ENCODE measurements around the gene FAM240B.

Gene FAM240B

DNA sequence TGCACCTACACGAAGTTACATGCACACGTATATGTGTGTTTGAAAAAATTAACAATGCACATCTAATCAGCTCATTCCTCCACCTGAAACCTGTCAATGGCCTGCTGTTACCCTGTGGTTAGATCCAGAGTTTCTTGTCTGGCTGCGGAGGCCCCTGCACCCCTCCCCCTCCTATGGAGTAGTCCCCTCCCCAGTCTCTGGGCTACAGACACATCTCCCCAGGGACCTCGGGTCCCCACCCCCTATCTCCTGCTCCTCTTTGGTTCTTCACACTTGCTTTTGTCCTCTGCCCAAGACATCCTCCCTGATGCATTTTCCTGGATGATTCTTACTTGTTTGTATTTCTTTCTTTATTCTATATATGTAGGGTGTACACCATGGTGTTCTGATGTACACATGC is 27.2 kb downstream of the FAM240B start:
- TF ChIP-seq, protein P1, sequence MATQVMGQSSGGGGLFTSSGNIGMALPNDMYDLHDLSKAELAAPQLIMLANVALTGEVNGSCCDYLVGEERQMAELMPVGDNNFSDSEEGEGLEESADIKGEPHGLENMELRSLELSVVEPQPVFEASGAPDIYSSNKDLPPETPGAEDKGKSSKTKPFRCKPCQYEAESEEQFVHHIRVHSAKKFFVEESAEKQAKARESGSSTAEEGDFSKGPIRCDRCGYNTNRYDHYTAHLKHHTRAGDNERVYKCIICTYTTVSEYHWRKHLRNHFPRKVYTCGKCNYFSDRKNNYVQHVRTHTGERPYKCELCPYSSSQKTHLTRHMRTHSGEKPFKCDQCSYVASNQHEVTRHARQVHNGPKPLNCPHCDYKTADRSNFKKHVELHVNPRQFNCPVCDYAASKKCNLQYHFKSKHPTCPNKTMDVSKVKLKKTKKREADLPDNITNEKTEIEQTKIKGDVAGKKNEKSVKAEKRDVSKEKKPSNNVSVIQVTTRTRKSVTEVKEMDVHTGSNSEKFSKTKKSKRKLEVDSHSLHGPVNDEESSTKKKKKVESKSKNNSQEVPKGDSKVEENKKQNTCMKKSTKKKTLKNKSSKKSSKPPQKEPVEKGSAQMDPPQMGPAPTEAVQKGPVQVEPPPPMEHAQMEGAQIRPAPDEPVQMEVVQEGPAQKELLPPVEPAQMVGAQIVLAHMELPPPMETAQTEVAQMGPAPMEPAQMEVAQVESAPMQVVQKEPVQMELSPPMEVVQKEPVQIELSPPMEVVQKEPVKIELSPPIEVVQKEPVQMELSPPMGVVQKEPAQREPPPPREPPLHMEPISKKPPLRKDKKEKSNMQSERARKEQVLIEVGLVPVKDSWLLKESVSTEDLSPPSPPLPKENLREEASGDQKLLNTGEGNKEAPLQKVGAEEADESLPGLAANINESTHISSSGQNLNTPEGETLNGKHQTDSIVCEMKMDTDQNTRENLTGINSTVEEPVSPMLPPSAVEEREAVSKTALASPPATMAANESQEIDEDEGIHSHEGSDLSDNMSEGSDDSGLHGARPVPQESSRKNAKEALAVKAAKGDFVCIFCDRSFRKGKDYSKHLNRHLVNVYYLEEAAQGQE (IDR thresholded peaks at IDR 0.05; ENCODE audit: insufficient read depth in 1 of 2, low read depth in 2 of 2, low read length in 2 of 2): no peak
- TF ChIP-seq TAF1 (IDR thresholded peaks at IDR 0.05; ENCODE audit: borderline replicate concordance, insufficient read depth, low read length) (no peak), SIN3A (IDR thresholded peaks at IDR 0.05; ENCODE audit: borderline replicate concordance, insufficient read depth, low read length) (no peak), FOXP2 (optimal IDR thresholded peaks at IDR 0.05; ENCODE audit: borderline replicate concordance, extremely low read depth, extremely low read length, insufficient read depth) (no peak), POLR2AphosphoS5 (IDR thresholded peaks at IDR 0.05; ENCODE audit: low read depth, low read length) (no peak)

DNA sequence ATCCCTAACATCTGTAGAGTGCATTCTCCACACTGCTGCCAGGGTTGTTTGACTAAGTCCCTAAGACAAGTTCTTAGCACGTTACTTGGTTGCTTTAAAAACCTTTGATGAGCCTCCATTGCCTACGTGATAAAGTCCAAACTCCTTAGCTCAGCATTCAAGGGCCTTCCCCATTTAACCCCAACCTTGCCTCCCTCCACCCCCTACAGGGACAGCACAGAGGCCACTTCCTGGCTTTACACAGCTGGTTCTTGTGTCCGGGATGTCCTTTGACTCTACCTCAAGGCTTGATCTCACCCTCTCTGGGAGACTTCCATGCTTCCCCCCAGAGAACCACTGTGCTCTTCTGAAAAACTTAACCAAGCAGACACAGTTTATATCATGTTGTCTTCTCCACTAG is 29.4 kb downstream of the FAM240B start:
- TF ChIP-seq SIN3A (IDR thresholded peaks at IDR 0.05; ENCODE audit: borderline replicate concordance, insufficient read depth, low read length): no peak
- TF ChIP-seq, protein P1 (IDR thresholded peaks at IDR 0.05; ENCODE audit: insufficient read depth in 1 of 2, low read depth in 2 of 2, low read length in 2 of 2): no peak
- no peak for TF ChIP-seq POLR2AphosphoS5 (IDR thresholded peaks at IDR 0.05; ENCODE audit: low read depth, low read length)
- no peak for TF ChIP-seq FOXP2 (optimal IDR thresholded peaks at IDR 0.05; ENCODE audit: borderline replicate concordance, extremely low read depth, extremely low read length, insufficient read depth)
- TF ChIP-seq TAF1 (IDR thresholded peaks at IDR 0.05; ENCODE audit: borderline replicate concordance, insufficient read depth, low read length): no peak

DNA sequence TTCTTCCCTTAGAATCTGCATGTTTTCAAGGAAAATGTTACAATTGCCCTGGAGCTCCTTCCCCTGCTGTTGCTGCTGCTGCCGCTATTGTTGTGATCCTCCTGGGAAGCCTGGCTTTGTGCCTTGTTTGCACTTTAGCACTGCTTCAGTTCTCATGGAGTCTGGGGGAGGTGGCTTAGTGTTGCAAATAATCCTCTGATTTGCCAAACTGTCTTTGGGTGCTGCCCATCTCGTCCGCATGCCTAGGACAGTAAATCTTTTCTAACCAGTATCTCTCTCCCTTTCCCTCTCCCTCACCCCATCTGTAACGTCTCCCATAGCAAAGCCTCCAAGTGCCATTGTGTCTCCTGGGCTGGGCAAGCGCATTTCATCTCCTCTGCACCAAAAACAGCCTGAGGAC is 30.3 kb downstream of the FAM240B start:
- TF ChIP-seq SIN3A (IDR thresholded peaks at IDR 0.05; ENCODE audit: borderline replicate concordance, insufficient read depth, low read length) (no peak), TAF1 (IDR thresholded peaks at IDR 0.05; ENCODE audit: borderline replicate concordance, insufficient read depth, low read length) (no peak)
- TF ChIP-seq, protein P1 (IDR thresholded peaks at IDR 0.05; ENCODE audit: insufficient read depth in 1 of 2, low read depth in 2 of 2, low read length in 2 of 2): no peak

DNA sequence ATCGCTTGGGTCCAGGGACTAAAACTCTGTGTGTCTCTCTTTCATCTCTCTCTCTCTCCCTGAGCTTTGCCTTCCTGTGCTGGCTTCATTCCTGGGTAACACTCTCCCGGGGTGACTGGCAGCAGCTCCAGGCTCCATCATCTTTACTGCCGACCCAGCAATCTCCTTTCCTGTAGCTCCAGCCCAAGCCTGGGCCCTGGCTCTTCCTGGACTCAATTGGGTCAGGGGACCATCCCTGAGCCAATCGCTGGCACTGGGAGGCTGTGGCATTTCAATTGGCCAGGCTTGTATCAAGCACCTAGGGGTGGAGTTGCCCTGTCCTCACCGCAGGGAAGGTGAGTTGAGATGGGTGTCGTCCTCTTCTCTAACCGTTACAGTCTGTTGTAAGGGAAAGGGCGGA is 31.9 kb downstream of the FAM240B start:
- no peak for TF ChIP-seq POLR2AphosphoS5 (IDR thresholded peaks at IDR 0.05; ENCODE audit: low read depth, low read length)
- TF ChIP-seq, protein P1 (IDR thresholded peaks at IDR 0.05; ENCODE audit: insufficient read depth in 1 of 2, low read depth in 2 of 2, low read length in 2 of 2): no peak
- TF ChIP-seq FOXP2 (optimal IDR thresholded peaks at IDR 0.05; ENCODE audit: borderline replicate concordance, extremely low read depth, extremely low read length, insufficient read depth): no peak
- TF ChIP-seq SIN3A (IDR thresholded peaks at IDR 0.05; ENCODE audit: borderline replicate concordance, insufficient read depth, low read length): no peak
- no peak for TF ChIP-seq TAF1 (IDR thresholded peaks at IDR 0.05; ENCODE audit: borderline replicate concordance, insufficient read depth, low read length)

DNA sequence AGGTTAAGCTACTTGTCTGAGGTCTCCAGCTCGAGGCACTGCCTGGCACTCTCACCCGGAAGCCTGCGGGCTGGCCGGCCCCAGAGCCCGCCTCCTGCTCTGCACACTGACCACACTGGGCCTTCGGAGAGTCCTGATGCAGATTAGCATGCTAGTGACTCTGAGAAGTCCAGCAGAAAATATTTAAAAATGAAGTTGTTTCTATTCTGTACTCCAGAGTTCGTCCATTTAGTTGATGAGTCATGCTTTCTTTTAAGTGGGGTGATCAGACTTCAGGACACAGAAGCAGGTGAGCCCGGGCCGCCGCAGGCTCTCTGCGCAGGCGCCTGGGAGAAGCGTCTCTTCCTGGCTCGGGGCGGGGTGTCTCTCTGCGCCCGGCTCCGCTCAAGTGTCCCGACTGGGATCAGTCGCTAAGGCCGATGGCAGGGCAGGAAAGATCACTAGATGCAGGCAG is 32.5 kb downstream of the FAM240B start:
- TF ChIP-seq, protein P1 (IDR thresholded peaks at IDR 0.05; ENCODE audit: insufficient read depth in 1 of 2, low read depth in 2 of 2, low read length in 2 of 2): no peak
- TF ChIP-seq SIN3A (IDR thresholded peaks at IDR 0.05; ENCODE audit: borderline replicate concordance, insufficient read depth, low read length): no peak
- no peak for TF ChIP-seq TAF1 (IDR thresholded peaks at IDR 0.05; ENCODE audit: borderline replicate concordance, insufficient read depth, low read length)
- no peak for TF ChIP-seq FOXP2 (optimal IDR thresholded peaks at IDR 0.05; ENCODE audit: borderline replicate concordance, extremely low read depth, extremely low read length, insufficient read depth)
- TF ChIP-seq POLR2AphosphoS5 (IDR thresholded peaks at IDR 0.05; ENCODE audit: low read depth, low read length): no peak

Measured in PFSK-1 (cell line).